ENCODE measurements around the gene GPA33.
"Not testable (repeated sequence)": the region's sequence is repeated elsewhere in the genome, so short reads cannot be mapped to it uniquely, and the experiment has no call there.

The GPA33 gene

GRCh38 chr1:167054531-167054930 lies 35.6 kb downstream of the GPA33 start:
- DNase-seq = no peak

DNA sequence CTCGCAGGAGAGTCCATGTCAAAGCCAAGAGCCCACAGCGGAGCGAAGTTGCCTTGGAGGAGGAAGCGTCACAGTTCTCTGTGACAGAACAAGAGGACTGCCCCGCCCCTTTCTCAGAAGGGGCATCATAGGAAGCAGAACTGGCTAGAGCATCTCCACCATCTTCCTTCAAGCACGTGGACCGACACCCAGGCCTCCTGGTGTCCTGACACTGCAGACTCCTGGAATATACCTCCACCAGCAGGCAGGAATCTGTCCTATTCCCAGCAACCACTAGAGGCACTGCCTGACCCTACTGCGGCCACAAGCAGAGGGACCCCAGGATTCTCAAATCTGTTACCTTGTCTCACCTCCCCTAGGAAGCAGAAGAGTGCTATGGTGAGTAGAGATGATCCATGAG lies 37.8 kb downstream of the GPA33 start:
- DNase-seq = no peak

DNA sequence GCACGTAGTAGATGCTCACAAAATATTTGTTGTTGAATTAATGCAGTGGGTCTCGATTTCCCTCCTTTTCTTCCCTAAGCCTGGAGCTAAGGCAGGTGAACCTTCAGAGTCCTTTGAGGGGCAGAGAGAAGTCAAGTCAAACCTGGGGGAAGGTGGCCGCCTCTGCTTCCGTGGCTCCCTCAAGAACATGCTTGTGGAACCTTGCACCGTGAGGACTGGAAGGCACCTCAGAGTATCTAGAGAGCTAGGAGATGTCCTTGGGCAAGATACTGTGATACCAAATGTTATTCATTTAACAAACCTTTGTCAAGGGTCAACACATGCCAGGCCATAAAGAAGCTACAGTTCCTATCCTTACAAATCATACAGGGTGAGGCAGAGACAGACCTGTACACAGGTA lies 38.3 kb downstream of the GPA33 start:
- DNase-seq = no peak

GRCh38 chr1:167043752-167044488 lies 46.3 kb downstream of the GPA33 start:
- peak; percentile 68 for DNase-seq

DNA sequence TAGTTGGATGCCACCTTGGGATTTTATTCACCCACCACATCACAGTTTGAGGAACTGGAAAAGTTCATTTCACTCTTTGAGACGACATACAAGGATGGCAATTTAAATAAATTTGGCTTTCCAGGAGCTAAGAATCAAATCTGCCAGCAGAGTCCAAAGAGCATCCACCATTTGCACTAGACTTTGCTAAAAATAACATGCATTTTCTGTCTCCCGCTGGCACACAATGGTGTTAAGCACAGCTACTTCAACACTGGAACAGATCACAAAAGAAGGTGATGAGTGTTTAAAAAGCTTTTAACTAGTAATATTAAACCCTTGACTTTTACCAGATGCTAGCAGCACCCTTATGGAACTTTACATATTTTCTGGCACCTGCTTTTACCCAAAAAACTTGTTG lies 56.5 kb downstream of the GPA33 start:
- DNase-seq = no peak

DNA sequence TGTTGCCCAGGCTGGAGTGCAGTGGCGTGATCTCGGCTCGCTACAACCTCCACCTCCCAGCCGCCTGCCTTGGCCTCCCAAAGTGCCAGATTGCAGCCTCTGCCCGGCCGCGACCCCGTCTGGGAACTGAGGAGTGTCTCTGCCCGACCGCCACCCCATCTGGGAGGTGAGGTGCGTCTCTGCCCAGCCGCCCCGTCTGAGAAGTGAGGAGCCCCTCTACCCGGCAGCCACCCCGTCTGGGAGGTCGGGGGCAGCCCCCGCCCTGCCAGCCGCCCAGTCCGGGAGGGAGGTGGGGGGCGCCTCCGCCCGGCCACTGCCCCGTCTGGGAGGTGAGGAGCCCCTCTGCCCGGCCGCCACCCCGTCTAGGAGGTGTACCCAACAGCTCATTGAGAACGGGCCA lies 60.6 kb downstream of the GPA33 start:
- not testable (repeated sequence) for DNase-seq

DNA sequence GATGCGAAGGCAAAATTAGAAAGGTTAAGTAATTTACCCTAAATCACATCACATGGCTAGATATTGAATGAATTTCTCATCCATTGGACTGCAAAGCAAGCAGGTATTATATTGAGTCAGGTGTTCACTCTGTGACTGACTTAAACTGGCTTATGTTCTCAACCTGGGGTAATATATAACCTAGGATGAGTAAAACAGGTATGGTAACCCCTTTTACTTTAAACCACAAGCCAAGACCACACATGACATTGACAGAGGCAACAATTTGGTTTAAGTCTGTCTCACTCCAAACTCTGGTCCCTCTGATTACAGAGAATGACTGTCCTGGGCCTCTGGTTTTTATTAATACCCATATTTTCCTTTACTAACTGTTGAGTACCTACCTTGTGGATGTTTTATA lies 67.8 kb downstream of the GPA33 start:
- no peak for DNase-seq

DNA sequence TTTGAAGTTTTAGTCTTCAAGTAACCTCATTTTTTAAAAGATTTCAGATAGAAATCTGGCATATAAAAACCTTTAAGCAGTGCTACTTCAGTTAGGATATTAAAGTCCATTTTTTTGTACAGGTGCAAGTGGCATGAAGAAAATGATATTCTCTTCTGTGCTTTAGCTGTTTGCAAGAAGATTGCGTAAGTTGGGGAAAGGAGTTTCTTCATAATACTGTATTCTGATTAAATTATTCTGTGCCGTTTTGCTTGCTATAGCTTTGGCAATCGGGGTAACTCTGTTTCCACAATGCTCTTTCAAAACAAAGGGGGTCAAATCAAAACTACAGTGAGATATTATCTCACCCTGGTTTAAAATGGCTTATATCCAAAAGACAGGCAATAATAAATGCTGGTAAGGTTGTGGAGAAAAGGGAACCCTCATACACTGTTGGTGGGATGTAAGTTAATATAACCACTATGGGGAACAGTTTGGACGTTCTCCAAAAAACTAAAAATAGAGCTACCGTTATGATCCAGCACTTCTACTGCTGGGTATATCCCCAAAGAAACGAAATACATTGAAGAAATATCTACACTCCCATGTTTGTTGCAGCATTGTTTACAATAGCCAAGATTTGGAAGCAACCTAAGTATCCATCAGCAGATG lies 74.0 kb downstream of the GPA33 start:
- no peak for DNase-seq

DNA sequence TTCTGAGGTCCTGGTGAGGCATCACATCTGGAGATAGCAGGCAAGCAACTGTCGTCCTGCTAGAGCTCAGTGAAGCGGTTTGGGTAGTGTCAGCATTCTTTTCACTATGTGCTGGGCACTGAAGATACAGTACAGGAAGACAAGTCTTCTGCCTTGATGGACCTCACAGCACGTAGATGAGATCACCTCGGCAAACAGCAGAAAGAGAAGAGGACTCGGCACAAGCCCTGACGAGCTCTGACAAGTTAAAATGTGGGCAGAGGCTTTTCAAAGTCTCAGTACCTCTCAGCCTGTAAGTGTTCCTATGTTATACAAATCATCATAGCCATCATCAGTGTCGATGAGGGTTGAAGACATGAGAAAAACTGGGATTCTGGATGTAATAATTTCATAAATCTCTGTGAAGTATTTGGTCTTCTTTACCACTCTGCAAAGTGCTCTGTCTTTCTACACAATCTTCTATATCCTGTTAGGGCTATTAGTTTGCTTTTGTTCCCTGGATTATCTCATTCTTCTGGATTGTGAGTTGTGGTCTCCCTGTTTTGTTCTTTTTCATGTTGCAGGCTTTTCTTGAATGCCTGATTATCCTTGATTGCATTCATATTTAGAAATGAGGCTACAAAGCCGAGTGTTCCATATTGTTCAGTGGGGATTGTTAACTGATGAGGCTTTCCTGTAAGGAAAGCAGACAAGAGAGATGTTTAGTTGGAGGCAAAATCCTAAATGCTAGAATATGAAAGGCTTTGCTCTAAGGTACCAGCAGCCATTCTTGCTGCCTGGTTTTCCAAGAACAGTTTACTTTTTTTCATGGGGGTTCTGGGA lies 76.9 kb downstream of the GPA33 start:
- DNase-seq = no peak

DNA sequence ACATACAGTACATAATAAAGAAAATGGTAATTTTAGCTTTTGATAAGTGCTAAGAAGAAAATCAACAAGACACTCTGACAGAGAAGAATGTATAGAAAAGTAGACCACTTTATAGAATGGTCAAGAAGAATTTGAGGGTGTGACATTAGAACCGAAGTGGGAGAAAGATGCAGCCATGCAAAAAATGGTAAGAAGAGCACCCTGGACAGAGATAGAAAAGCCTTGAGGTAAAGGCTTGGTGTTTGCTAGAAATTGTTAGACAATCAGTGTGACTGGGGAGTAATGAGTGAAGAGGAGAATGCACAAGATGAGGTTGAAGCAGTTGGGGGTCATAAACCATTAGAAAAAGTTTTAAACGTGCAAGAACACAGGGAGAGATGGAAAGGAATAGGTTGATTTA lies 77.6 kb downstream of the GPA33 start:
- no peak for DNase-seq

GRCh38 chr1:167011560-167012191 lies 78.5 kb downstream of the GPA33 start:
- no peak for DNase-seq

- no peak for DNase-seq
These were observed 86.5 kb downstream of the GPA33 start for GRCh38 chr1:167003711-167004110.
